NCI-H524 treated with DMSO at 0.1 percent for 48 hours (cell line): ENCODE results near the gene TMEM91.
"Not testable (repeated sequence)": the region's sequence is repeated elsewhere in the genome, so short reads cannot be mapped to it uniquely, and the experiment has no call there.

Experiments
- DNase-seq: peaks from one replicate; lab custom pipeline; 2025; lab: John Stamatoyannopoulos, UW

Gene TMEM91

DNA sequence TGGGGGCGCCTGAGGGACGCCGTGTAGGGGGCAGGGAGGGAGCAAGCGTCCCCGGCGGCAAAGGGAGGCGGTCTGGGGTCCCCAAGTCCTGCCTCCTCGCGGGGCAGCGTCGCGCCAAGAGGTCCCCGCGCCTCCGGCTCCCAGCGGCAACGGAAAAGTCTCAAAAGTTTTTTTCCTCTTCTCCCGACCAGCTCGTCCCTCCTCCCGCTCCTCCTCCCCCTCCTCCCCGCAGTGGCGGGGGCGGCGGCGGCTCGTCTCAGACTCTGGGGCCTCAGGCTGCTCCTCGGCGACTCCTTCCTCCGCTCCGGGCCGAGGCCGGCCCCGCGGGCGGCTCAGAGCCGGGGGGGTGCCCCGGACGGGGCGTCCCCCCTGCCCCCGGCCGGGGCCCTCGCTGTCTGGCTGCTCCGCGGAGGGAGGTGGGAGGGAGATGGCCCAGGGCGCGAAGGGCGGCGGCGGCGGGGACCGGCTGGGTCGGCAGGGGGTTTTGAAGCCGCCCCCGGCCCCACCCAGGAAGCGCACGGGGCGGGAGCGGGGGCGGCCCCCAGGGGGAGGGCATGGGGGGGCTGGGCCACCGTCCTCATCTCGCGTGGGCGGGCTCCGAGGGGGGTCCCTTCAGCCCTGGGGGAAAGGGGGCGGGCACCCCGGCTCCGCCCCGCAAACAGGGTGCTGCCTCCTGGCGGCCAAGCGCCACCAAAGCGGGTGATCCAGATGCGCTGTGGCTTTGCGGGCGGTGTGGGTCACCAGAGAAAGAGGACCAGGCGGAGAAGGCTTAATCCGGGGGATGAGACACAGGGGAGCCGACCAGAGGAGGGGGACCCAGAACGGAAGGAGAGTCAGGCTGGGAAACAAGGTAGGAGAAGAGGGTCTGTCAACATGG is 22.6 kb upstream of the TMEM91 start, which contains the start of gene TGFB1:
TSS of gene TGFB1 (minus strand) at position 457 of the 877 bp plus-strand sequence. CDS start 878 bp downstream, outside the sequence.
- no peak for DNase-seq

- DNase-seq = no peak
Observed at GRCh38 chr19:41354343-41354953, 21.9 kb upstream of the TMEM91 start.

DNA sequence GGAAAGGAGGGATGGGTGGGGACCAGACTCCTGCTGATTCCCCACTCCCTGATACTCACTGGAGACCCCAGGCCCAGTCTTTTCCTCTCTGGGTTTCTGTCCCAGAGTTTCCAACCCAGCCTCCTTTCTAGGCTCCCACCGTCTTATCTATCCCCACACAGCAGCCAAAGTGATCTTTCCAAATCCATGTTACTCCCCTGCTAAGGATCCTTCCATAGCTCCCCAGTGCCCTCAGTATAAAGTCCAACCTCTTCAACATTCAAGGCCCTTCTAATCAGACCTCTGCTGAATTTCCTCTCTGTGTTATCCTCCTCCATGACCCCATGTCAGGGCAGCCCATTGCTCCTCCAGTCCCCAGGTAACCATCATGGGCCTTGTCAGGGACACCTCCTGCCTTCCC is 21.3 kb upstream of the TMEM91 start:
- no peak for DNase-seq

- DNase-seq = no peak
Observed at GRCh38 chr19:41355802-41356201, 20.5 kb upstream of the TMEM91 start.

GRCh38 chr19:41356984-41357739 is 19.2 kb upstream of the TMEM91 start:
- DNase-seq = no peak

GRCh38 chr19:41357746-41358145 is 18.6 kb upstream of the TMEM91 start:
- DNase-seq = no peak

DNA sequence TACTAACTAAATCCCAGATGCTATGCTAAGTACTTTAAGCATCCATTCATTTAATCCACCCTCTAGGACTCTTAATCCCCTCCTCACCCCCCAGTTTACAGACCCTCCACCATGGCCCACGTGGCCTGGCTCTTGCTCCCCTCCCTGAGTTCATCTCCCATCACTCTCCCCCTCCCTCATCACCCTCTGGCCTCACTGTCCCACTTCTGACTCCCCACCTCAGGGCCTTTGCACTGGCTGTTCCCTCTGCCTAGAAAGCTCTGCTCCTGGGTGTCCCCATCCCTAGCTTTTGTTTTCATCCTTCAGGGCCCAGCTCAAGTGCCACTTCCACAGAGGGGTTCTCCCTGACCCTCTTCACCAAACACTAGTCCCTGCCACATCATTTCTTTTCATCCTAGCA is 16.6 kb upstream of the TMEM91 start:
- DNase-seq = peak; percentile 39

DNA sequence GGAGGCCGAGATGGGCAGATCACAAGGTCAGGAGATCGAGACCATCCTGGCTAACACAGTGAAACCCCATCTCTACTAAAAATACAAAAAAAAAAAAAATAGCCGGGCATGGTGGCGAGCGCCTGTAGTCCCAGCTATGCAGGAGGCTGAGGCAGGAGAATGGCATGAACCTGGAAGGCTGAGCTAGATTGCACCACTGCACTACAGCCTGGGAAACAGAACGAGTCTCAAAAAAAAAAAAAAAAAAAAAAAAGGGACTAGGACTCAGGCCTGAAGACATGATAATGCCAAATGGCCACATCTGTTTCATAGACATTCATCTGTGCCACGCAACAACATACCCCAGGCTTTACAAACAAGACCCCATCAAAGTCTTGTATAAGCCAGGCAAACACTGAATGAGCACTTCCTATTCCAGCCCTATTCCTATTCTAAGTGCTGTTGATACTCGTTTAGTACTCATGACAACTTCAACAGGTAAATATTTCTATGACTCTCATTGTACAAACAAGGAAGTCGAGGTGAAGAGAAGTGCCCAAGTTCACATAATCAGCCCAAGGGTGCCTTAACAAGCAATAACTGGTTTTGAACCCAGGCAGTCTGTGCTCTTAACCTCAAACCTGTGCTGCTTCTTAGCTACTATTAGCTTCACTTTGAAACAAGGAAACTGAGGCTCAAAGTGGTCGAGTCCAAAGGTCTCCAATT is 14.0 kb upstream of the TMEM91 start:
- DNase-seq = no peak

DNA sequence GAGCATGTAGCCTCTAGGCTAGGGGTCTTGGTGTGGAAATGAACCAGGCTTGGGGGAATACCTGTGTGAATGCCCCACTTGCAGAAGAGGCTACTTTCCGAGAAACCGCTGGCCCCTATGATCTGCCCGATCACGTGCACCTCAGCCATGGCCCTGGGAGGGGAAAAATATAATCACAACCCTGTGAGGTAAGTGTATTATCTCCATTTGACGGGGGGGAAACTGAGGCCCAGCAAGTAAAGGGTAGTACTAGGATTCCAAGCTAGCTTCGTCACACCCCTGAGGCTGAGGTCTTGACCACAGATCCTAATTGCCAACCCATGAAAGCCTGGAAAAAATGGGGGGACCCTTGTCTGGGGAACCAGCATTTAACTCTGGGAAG is 13.0 kb upstream of the TMEM91 start:
- DNase-seq = no peak

DNA sequence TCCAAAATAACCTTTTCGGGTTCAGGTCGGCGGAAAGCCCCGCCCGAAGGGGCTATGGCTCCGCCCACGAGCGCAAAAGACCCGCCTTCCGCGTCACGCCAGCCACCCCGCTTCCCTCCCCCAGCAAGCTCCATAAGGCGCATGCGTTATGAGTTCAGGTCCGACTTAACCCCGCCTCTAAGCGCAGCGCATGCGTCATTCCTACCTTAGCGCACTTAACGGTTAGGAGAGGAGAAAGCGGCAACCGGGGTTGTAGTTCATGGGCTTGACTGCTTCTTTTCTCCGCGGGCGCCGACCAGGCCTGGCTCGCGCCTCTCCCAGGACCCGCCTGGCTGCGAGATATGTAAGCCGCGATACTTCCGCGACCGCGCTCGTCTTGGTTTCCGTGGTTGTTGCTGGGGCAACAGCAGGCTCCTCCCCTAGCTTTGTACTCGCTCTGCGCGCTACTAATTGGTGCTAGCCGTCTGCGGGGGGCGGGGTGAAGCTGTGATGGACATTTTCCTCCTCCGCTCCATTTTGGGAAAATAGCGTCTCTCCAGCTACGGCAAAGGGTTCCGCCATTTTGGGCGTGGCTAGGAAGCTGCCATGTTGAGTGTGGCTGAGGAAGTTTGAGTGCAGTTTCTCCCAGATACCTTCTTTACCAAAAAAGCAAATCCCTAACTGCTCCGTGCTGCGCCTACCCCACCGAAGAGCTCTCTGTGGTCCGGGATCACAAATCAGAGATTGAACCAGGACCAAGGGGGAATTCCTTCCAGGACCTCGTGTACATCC is 12.4 kb upstream of the TMEM91 start, which contains the start of gene B9D2:
TSS of gene B9D2 (minus strand) at position 397 of the 771 bp plus-strand sequence. CDS start 630 bp downstream, outside the sequence.
- peak; percentile 89 for DNase-seq

- no peak for DNase-seq
Observed at GRCh38 chr19:41364524-41365391, 11.6 kb upstream of the TMEM91 start.

- DNase-seq = no peak
Observed at GRCh38 chr19:41366089-41366488, 10.2 kb upstream of the TMEM91 start.

GRCh38 chr19:41367848-41368301 is 8.5 kb upstream of the TMEM91 start:
- DNase-seq = no peak

GRCh38 chr19:41369769-41370168 is 6.6 kb upstream of the TMEM91 start:
- DNase-seq = no peak

DNA sequence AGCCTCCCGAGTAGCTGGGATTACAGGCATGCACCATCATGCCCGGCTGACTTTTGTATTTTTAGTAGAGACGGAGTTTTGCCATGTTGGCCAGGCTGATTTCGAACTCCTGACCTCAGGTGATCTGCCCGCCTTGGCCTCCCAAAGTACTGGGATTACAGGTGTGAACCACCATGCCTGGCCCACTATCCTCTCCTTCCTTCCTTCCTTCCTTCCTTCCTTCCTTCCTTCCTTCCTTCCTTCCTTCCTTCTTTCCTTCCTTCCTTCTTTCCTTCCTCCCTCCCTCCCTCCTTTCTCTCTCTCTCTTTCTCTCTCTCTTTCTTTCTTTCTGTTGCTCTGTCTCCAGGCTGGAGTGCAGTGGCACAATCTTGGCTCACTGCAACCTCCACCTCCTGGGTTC is 5.2 kb upstream of the TMEM91 start:
- not testable (repeated sequence) for DNase-seq

- no peak for DNase-seq
Observed at GRCh38 chr19:41371541-41371940, 4.8 kb upstream of the TMEM91 start.

GRCh38 chr19:41372501-41372900 is 3.8 kb upstream of the TMEM91 start:
- no peak for DNase-seq

- peak; percentile 93 for DNase-seq
Observed at GRCh38 chr19:41373993-41374392, 2.3 kb upstream of the TMEM91 start.

- DNase-seq = no peak
Observed at GRCh38 chr19:41376998-41377365, 649 bp downstream of the TMEM91 start.
